ENCODE measurements around the gene CKLF.

Gene CKLF

DNA sequence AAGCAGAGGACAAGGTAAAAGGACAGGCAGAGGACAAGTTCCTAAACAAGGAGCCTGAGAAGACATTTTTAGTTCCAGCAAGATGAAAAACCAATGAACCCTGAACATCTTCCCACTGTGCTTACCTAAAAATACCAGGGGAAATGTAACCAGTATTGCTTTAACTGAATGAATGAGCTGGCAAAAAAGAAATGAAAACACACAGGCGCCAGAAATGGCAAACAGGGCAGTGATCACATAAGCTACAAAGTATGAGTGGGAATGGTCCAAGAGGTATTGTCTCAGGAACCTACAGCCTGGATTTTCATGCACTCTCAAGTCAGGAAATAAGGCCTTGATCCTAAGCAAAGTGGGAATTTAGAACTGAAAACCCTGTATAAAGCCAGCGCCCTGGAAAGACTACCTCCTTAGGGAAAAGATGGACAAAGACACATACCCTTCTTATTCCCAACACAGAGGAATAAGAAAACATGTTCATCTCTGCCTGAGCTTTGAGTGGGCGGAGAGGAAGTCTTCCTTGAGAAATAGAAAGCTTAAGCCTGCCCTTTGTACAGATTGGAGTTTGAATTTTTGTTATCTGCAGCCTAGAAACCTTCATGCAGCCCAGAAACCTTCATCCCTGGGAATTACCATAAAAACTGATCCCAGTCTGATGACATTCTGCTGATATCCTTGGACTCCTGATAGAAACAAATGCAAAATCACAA, 29.0 kb downstream of the CKLF start:
- Histone ChIP-seq H2AK5ac (ENCODE audit: low read length, severe bottlenecking) (peak overlapping the region; percentile 82), H4K8ac (ENCODE audit: low read length) (no peak overlapping the region), H3K23ac (ENCODE audit: low read length in 2 of 2) (no peak overlapping the region), H3K14ac (ENCODE audit: low read length in 2 of 2) (no peak overlapping the region), H3K18ac (ENCODE audit: low read depth in 1 of 2, low read length in 2 of 2) (no peak overlapping the region), H3K9me3 (ENCODE audit: control insufficient read depth, low read length) (no peaks in the 10 kb centered on the region), H3K36me3 (ENCODE audit: control insufficient read depth in 1 of 2, insufficient read depth in 2 of 2, low read depth in 1 of 2, low read length in 2 of 2) (peaks cover 0 to 10% of the 10 kb centered on the region in 2 experiments), H2BK5ac (ENCODE audit: low read depth, low read length, poor library complexity, severe bottlenecking) (peak overlapping the region; percentile 89), H2BK12ac (ENCODE audit: low read length in 2 of 2) (no peak overlapping the region), H3K4ac (ENCODE audit: low read depth in 1 of 2, low read length in 2 of 2) (no peak overlapping the region), H4K91ac (ENCODE audit: low read length) (no peak overlapping the region), H2BK120ac (ENCODE audit: low read depth, low read length) (no peak overlapping the region), H3K4me1 (ENCODE audit: control insufficient read depth, insufficient read depth, low read depth, low read length) (peaks cover 11% of the 10 kb centered on the region), H2BK15ac (ENCODE audit: low read depth, poor library complexity, severe bottlenecking) (no peak overlapping the region), H3K4me3 (ENCODE audit: insufficient read depth in 1 of 2, low read depth in 1 of 2, low read length in 2 of 2) (no peak overlapping the region), H3K27me3 (ENCODE audit: control insufficient read depth in 1 of 2, insufficient read depth in 1 of 2, low read length in 2 of 2) (peaks cover 0 to 13% of the 10 kb centered on the region in 2 experiments), H3K9ac (ENCODE audit: low read length) (peak overlapping the region; percentile 31), H3K4me2 (ENCODE audit: low read length, poor library complexity, severe bottlenecking) (no peak overlapping the region), H3K79me1 (replicated peaks; ENCODE audit: low read length, poor library complexity, severe bottlenecking) (no peaks in the 10 kb centered on the region), H2AFZ (ENCODE audit: low read depth, low read length) (no peak overlapping the region), H3K27ac (ENCODE audit: low read length, poor library complexity, severe bottlenecking) (peak overlapping the region; percentile 94)
- DNase-seq: no peak
- 94% methylated on average over 3 of the region's 3 CpGs for WGBS

DNA sequence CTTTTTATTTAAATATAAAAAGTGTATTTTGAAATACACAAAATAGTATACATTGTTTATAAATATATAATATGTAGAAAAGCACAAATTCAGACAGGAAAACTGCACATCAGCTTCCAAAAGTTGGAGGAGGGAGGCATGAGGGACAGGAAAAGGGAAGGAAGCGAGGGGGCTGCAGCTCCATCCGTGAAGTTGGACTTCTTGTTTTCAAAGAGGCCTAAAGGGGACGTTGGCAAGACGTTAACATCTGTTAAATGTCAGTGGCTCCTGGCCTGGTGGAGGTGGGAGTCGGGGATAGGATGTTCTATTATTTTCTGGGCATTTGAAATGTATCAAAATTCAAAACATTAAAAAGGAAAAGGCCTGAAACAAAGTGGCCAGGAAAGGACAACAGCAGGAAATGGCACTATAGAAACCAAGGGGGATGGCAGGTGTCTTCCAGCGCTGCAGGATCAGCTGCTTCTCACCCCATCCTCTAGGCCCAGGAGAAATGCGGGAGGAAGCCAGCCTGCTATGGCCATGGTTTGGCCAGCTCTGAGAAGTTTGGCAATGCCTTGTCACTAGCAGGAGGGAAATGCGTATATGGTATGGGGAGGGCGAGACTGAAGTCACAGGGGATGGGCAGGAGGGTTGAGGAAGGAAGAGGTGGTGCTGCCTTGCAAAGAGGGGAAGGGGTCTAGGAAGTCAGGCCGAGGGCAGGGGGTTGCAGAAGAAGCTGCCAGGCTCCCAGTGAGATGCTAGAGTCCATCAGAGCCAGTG, 33.3 kb downstream of the CKLF start:
- peak overlapping the region in 1 of 2 experiments; percentile 13 for H3K4ac ChIP-seq (ENCODE audit: low read depth in 1 of 2, low read length in 2 of 2)
- no peak overlapping the region for H2AK5ac ChIP-seq (ENCODE audit: low read length, severe bottlenecking)
- no peak overlapping the region for H2BK120ac ChIP-seq (ENCODE audit: low read depth, low read length)
- no peaks in the 10 kb centered on the region for H3K27me3 ChIP-seq (ENCODE audit: control insufficient read depth in 1 of 2, insufficient read depth in 1 of 2, low read length in 2 of 2)
- H3K4me1 ChIP-seq (ENCODE audit: control insufficient read depth, insufficient read depth, low read depth, low read length): peaks cover 10% of the 10 kb centered on the region
- no peak overlapping the region for H2BK12ac ChIP-seq (ENCODE audit: low read length in 2 of 2)
- H3K18ac ChIP-seq (ENCODE audit: low read depth in 1 of 2, low read length in 2 of 2): no peak overlapping the region
- DNase-seq: no peak
- H3K27ac ChIP-seq (ENCODE audit: low read length, poor library complexity, severe bottlenecking): no peak overlapping the region
- no peak overlapping the region for H4K8ac ChIP-seq (ENCODE audit: low read length)
- no peak overlapping the region for H3K14ac ChIP-seq (ENCODE audit: low read length in 2 of 2)
- no peak overlapping the region for H4K91ac ChIP-seq (ENCODE audit: low read length)
- H3K23ac ChIP-seq (ENCODE audit: low read length in 2 of 2): no peak overlapping the region
- H3K4me2 ChIP-seq (ENCODE audit: low read length, poor library complexity, severe bottlenecking): no peak overlapping the region
- H3K9me3 ChIP-seq (ENCODE audit: control insufficient read depth, low read length): no peaks in the 10 kb centered on the region
- no peak overlapping the region for H3K4me3 ChIP-seq (ENCODE audit: insufficient read depth in 1 of 2, low read depth in 1 of 2, low read length in 2 of 2)
- no peak overlapping the region for H2BK5ac ChIP-seq (ENCODE audit: low read depth, low read length, poor library complexity, severe bottlenecking)
- no peak overlapping the region for H2BK15ac ChIP-seq (ENCODE audit: low read depth, poor library complexity, severe bottlenecking)
- no peaks in the 10 kb centered on the region for H3K36me3 ChIP-seq (ENCODE audit: control insufficient read depth in 1 of 2, insufficient read depth in 2 of 2, low read depth in 1 of 2, low read length in 2 of 2)
- 79% methylated on average over 10 of the region's 10 CpGs for WGBS
- H3K79me1 ChIP-seq (replicated peaks; ENCODE audit: low read length, poor library complexity, severe bottlenecking): no peaks in the 10 kb centered on the region
- H3K9ac ChIP-seq (ENCODE audit: low read length): no peak overlapping the region
- H2AFZ ChIP-seq (ENCODE audit: low read depth, low read length): no peak overlapping the region

GRCh38 chr16:66587881-66588600, 35.7 kb downstream of the CKLF start:
- Histone ChIP-seq H3K36me3 (ENCODE audit: control insufficient read depth in 1 of 2, insufficient read depth in 2 of 2, low read depth in 1 of 2, low read length in 2 of 2) (no peaks in the 10 kb centered on the region), H2BK12ac (ENCODE audit: low read length in 2 of 2) (no peak overlapping the region), H3K14ac (ENCODE audit: low read length in 2 of 2) (no peak overlapping the region), H3K18ac (ENCODE audit: low read depth in 1 of 2, low read length in 2 of 2) (no peak overlapping the region), H2BK120ac (ENCODE audit: low read depth, low read length) (no peak overlapping the region), H2AK5ac (ENCODE audit: low read length, severe bottlenecking) (peak overlapping the region; percentile 49), H4K91ac (ENCODE audit: low read length) (no peak overlapping the region), H4K8ac (ENCODE audit: low read length) (no peak overlapping the region), H2BK15ac (ENCODE audit: low read depth, poor library complexity, severe bottlenecking) (no peak overlapping the region), H3K9me3 (ENCODE audit: control insufficient read depth, low read length) (no peaks in the 10 kb centered on the region), H3K27ac (ENCODE audit: low read length, poor library complexity, severe bottlenecking) (no peak overlapping the region), H3K23ac (ENCODE audit: low read length in 2 of 2) (no peak overlapping the region), H3K79me1 (replicated peaks; ENCODE audit: low read length, poor library complexity, severe bottlenecking) (no peaks in the 10 kb centered on the region), H3K4ac (ENCODE audit: low read depth in 1 of 2, low read length in 2 of 2) (no peak overlapping the region), H3K4me1 (ENCODE audit: control insufficient read depth, insufficient read depth, low read depth, low read length) (peaks cover 8% of the 10 kb centered on the region), H3K9ac (ENCODE audit: low read length) (peak overlapping the region; percentile 22), H3K27me3 (ENCODE audit: control insufficient read depth in 1 of 2, insufficient read depth in 1 of 2, low read length in 2 of 2) (peaks cover 0 to 4% of the 10 kb centered on the region in 2 experiments), H3K4me2 (ENCODE audit: low read length, poor library complexity, severe bottlenecking) (no peak overlapping the region), H3K4me3 (ENCODE audit: insufficient read depth in 1 of 2, low read depth in 1 of 2, low read length in 2 of 2) (peak overlapping the region in 1 of 2 experiments; percentile 36), H2BK5ac (ENCODE audit: low read depth, low read length, poor library complexity, severe bottlenecking) (no peak overlapping the region), H2AFZ (ENCODE audit: low read depth, low read length) (no peak overlapping the region)
- 92% methylated on average over 5 of the region's 7 CpGs for WGBS
- DNase-seq: no peak
